EL (cell line): ENCODE data around the gene SLMAP.
A peak's percentile ranks its signal among the peaks of the same experiment; 100 is the strongest.
"Not testable (repeated sequence)": the region's sequence is repeated elsewhere in the genome, so short reads cannot be mapped to it uniquely, and the experiment has no call there.

Experiments used
- DNase-seq: peaks from one replicate; pipeline ENCODE4 v3.0.0-alpha.2; 2016

The SLMAP gene

GRCh38 chr3:57832486-57832885 lies 76.4 kb downstream of the SLMAP start:
- no peak for DNase-seq

GRCh38 chr3:57832900-57833313 lies 76.8 kb downstream of the SLMAP start:
- no peak for DNase-seq

- DNase-seq, result no peak
Measured at GRCh38 chr3:57833763-57834162, 77.7 kb downstream of the SLMAP start.

GRCh38 chr3:57837686-57838085 lies 81.6 kb downstream of the SLMAP start:
- no peak for DNase-seq

- no peak for DNase-seq
Measured at GRCh38 chr3:57838627-57839026, 82.5 kb downstream of the SLMAP start.

- DNase-seq, result no peak
Measured at GRCh38 chr3:57840473-57840872, 84.4 kb downstream of the SLMAP start.

GRCh38 chr3:57841818-57842217 lies 85.7 kb downstream of the SLMAP start:
- DNase-seq, result no peak

GRCh38 chr3:57848177-57848738 lies 92.1 kb downstream of the SLMAP start:
- no peak for DNase-seq

- no peak for DNase-seq
Measured at GRCh38 chr3:57851304-57851703, 95.2 kb downstream of the SLMAP start.

- peak; percentile 21 for DNase-seq
Measured at GRCh38 chr3:57852896-57853295, 96.8 kb downstream of the SLMAP start.

GRCh38 chr3:57855281-57855680 lies 99.2 kb downstream of the SLMAP start:
- DNase-seq, result peak; percentile 52

- DNase-seq, result peak; percentile 5
Measured at GRCh38 chr3:57855943-57856342, 99.8 kb downstream of the SLMAP start.

GRCh38 chr3:57856675-57857074 lies 100.6 kb downstream of the SLMAP start:
- DNase-seq, result peak; percentile 12

- DNase-seq, result no peak
Measured at GRCh38 chr3:57862894-57863293, 106.8 kb downstream of the SLMAP start.

- no peak for DNase-seq
Measured at GRCh38 chr3:57863380-57863779, 107.3 kb downstream of the SLMAP start.

- DNase-seq, result peak; percentile 23
Measured at GRCh38 chr3:57864853-57865252, 108.7 kb downstream of the SLMAP start.

- DNase-seq, result not testable (repeated sequence)
Measured at GRCh38 chr3:57869110-57869509, 113.0 kb downstream of the SLMAP start.

- DNase-seq, result no peak
Measured at GRCh38 chr3:57872606-57873005, 116.5 kb downstream of the SLMAP start.

GRCh38 chr3:57876632-57877031 lies 120.5 kb downstream of the SLMAP start:
- no peak for DNase-seq

- DNase-seq, result no peak
Measured at GRCh38 chr3:57877116-57877515, 121.0 kb downstream of the SLMAP start.

- DNase-seq, result not testable (repeated sequence)
Measured at GRCh38 chr3:57884436-57884835, 128.3 kb downstream of the SLMAP start.

GRCh38 chr3:57889807-57890206 lies 133.7 kb downstream of the SLMAP start:
- DNase-seq, result no peak

- no peak for DNase-seq
Measured at GRCh38 chr3:57890874-57891273, 134.8 kb downstream of the SLMAP start.

- no peak for DNase-seq
Measured at GRCh38 chr3:57892423-57892822, 136.3 kb downstream of the SLMAP start.

- DNase-seq, result no peak
Measured at GRCh38 chr3:57893156-57893555, 137.0 kb downstream of the SLMAP start.

GRCh38 chr3:57893668-57894067 lies 137.6 kb downstream of the SLMAP start:
- DNase-seq, result no peak
